ENCODE data around the gene S1PR1.

The S1PR1 gene

GRCh38 chr1:101282314-101283038 lies 45.7 kb downstream of the S1PR1 start:
- no peak for TF ChIP-seq CTCF (IDR thresholded peaks at IDR 0.05; ENCODE audit: low read depth, low read length)
- no peak for DNase-seq (ENCODE audit: extremely low read depth, low read depth)

- DNase-seq (ENCODE audit: extremely low read depth, low read depth) = no peak
- TF ChIP-seq CTCF (IDR thresholded peaks at IDR 0.05; ENCODE audit: low read depth, low read length) = no peak
Observed at GRCh38 chr1:101283443-101283842, 46.6 kb downstream of the S1PR1 start.

DNA sequence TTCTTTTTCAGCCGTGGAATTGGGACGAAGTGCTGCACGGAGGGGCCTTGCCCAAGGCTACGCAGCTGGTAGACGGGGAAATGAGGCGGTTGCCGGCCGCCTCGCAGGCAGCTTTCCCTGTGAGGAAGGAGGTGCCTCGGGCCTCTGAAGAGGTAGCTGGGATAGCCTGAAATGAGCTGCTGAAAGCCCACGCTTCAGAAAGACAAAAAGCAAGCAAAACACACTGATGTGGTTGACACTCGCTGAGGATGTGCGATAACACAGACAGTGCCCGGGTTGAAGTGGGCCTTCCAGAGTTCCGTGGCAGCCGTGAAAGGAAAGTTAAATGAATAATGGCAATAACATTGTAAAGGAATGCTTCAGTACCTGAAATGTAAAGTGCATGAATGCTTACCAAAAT lies 47.2 kb downstream of the S1PR1 start:
- no peak for DNase-seq (ENCODE audit: extremely low read depth, low read depth)
- TF ChIP-seq CTCF (IDR thresholded peaks at IDR 0.05; ENCODE audit: low read depth, low read length) = no peak

GRCh38 chr1:101284622-101285218 lies 47.9 kb downstream of the S1PR1 start:
- no peak for DNase-seq (ENCODE audit: extremely low read depth, low read depth)
- no peak for TF ChIP-seq CTCF (IDR thresholded peaks at IDR 0.05; ENCODE audit: low read depth, low read length)

- no peak for TF ChIP-seq CTCF (IDR thresholded peaks at IDR 0.05; ENCODE audit: low read depth, low read length)
- no peak for DNase-seq (ENCODE audit: extremely low read depth, low read depth)
Observed at GRCh38 chr1:101285922-101286570, 49.2 kb downstream of the S1PR1 start.

GRCh38 chr1:101288491-101288944 lies 51.7 kb downstream of the S1PR1 start:
- peak; percentile 65 for DNase-seq (ENCODE audit: extremely low read depth, low read depth)
- TF ChIP-seq CTCF (IDR thresholded peaks at IDR 0.05; ENCODE audit: low read depth, low read length) = peak; percentile 92
